Measurements from ENCODE around the gene BTN2A1.

The BTN2A1 gene

DNA sequence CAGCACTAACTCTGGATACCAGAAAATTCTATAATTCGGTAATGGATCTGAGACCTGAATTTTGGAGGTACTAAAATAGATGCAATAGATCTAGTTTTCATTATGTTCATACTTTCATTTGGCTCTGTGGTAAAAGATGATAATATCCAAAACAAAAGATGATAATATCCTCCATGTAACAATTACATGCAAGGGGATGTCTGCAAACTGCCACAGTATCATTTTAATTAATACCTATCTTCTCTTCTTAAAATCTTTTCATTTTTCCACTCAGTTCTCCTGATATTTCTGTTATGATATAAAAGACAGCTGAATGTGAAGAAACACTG is 15.6 kb downstream of the BTN2A1 start:
- no peak for DNase-seq (ENCODE audit: low spot score)
- TF ChIP-seq, protein P1, sequence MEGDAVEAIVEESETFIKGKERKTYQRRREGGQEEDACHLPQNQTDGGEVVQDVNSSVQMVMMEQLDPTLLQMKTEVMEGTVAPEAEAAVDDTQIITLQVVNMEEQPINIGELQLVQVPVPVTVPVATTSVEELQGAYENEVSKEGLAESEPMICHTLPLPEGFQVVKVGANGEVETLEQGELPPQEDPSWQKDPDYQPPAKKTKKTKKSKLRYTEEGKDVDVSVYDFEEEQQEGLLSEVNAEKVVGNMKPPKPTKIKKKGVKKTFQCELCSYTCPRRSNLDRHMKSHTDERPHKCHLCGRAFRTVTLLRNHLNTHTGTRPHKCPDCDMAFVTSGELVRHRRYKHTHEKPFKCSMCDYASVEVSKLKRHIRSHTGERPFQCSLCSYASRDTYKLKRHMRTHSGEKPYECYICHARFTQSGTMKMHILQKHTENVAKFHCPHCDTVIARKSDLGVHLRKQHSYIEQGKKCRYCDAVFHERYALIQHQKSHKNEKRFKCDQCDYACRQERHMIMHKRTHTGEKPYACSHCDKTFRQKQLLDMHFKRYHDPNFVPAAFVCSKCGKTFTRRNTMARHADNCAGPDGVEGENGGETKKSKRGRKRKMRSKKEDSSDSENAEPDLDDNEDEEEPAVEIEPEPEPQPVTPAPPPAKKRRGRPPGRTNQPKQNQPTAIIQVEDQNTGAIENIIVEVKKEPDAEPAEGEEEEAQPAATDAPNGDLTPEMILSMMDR (IDR thresholded peaks at IDR 0.05; ENCODE audit: extremely low read depth, missing control alignments), result no peak

DNA sequence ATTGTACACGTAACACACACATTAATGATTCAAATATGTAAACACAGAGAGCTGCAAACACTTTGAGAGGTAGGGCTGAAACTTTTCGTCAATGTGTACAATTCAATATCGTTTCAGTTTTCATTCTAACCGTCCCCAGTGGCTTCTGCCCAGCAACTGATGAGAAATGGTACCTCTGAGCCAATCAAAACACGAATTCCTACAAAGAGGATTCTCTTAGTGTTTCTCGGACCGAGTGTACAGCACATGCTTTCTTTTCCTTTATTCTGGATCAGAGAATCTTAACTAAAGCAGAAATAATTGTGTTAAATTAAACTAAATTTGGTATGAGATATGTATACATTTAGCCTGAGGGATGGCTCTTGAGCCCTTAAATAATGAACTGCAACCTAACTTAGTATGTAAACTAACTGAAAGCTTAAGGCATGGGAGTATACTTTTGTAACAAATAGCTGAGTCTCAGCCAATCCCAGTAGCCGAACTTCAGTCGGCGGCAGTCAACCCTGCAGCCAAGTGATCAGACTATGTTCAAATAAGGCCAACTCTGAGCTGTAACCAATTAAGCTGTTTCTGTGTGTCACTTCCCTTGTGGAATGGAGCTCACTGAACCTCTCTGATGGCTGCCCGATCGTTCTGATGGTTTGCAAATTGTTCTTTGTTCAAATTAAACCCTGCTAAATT is 16.1 kb downstream of the BTN2A1 start:
- TF ChIP-seq, protein P1 (IDR thresholded peaks at IDR 0.05; ENCODE audit: extremely low read depth, missing control alignments), result no peak
- DNase-seq (ENCODE audit: low spot score), result peak; percentile 82

DNA sequence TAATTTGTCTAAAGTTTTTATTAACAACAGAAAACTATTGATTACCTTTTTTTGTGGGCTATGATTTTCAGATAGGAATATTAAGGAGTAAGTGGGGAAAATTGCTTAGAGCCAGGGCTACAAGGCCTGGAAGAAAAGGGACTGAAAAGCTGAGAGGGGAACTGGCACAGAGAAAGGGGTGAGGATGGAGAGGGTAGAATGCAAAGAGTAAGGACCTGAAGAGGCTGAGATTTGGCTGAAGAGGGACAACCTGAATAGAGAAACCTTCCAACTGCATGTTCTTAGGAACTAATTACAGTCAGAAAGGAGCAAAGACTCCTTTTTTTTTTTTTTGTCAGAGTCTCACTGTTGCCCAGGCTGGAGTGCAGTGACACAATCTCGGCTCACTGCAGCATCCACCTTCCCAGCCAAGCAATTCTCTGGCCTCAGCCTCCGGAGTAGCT is 16.7 kb downstream of the BTN2A1 start:
- TF ChIP-seq, protein P1 (IDR thresholded peaks at IDR 0.05; ENCODE audit: extremely low read depth, missing control alignments), result no peak
- DNase-seq (ENCODE audit: low spot score), result no peak

DNA sequence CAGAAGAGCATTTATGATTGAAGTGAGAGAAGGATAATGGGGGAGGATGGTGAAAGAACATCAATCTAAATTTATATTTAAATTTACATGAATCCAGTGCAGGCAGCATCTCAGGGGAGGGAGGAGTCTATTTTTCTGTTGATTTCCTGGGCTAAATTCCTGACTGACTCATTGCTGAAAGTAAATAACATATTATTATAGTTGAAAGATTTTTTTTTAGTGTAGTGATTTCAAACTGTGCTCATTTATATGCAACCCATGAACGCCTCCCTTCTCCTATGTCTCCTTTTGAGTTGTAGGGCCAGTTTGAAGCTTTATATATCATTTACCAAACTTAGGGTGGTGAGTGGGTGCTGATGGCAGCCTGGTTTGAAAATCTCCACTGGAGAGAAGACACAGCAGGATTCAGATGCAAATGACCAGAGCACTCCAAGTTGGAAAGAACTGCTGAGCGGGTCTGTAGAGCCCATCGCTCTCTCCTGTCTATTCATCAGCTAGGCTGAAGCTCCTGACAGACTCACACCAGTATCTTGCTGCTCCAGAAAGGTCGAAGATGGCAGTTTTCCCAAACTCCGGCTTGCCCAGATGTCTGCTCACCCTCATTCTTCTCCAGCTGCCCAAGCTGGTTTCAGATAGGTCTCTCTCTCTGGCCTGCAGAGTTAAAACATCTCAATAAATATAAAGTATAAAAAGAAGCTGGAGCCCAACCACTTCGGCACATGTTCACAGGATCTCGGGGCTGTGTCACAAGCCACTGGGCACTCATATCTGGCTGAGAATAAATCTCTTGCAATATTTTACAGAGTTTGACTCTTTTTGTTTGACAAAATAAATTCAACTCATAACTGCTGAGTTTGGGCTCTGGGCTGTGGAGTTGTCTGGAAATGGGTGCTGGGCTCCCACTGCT is 18.3 kb downstream of the BTN2A1 start:
- TF ChIP-seq, protein P1 (IDR thresholded peaks at IDR 0.05; ENCODE audit: extremely low read depth, missing control alignments), result no peak
- no peak for DNase-seq (ENCODE audit: low spot score)

DNA sequence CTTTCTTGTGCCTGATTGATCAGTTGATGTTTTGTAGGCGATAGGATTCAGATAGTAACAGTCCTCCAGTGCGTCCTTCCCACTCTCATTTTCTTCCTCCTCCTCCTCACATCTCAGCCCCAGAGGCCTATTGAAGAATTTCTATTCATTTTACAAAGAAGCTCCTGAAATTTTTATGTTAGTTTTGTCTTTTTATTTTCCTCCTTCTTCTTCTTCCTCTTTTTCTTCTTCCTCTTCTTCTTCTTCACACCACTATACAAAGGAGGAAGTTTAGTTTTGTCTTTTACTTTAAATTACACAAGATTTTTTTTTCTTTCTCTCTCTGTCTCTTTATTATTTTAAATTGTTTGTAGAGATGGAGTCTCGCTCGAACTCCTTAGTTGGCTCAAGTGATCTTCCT is 19.1 kb downstream of the BTN2A1 start:
- DNase-seq (ENCODE audit: low spot score), result no peak
- TF ChIP-seq, protein P1 (IDR thresholded peaks at IDR 0.05; ENCODE audit: extremely low read depth, missing control alignments), result no peak

DNA sequence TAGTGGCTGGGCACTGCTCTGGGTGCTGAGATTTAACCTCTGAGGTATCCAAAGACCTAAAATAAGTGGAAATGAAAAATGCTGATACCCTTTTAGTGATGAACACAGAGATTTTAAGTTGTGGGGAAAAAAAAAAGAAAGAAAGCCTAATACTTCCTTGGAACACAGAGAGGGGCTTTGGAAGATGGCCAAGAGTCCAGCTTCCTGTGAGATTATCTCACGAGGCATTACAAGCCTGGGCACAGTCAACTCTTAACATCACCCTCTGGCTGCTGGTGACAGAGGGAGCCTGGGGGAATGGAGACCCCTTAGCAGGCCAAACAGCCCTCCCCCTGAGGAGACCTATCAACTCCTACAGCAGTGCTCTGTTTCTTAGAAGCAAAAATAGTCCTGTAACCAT is 19.7 kb downstream of the BTN2A1 start:
- no peak for DNase-seq (ENCODE audit: low spot score)
- TF ChIP-seq, protein P1 (IDR thresholded peaks at IDR 0.05; ENCODE audit: extremely low read depth, missing control alignments), result no peak

All from GM20000 (cell line).